OCI-LY1 (cell line): ENCODE measurements around the gene CT47B1.

Experiments used
- H2AFZ ChIP-seq: fragments of 200-600 bp; sonication (generic), shearing (Covaris generic); 2 replicates; pipeline ENCODE4 v1.6.0; 2014; ENCODE audit warnings: antibody characterized with exemption, mild to moderate bottlenecking, low read length
- H3F3A ChIP-seq: fragments of 200-600 bp; sonication (generic), shearing (Covaris generic); 2 replicates; pipeline ENCODE4 v1.6.0; 2014; ENCODE audit warnings: mild to moderate bottlenecking, antibody characterized with exemption, low read length, moderate library complexity; ENCODE audit not compliant: insufficient read depth
- H3K27ac ChIP-seq: fragments of 200-600 bp; sonication (generic); 2 replicates; pipeline ENCODE4 v1.5.1; 2014; ENCODE audit warnings: low read length, mixed run types, mild to moderate bottlenecking, low read depth; ENCODE audit not compliant: poor library complexity, severe bottlenecking
- H3K27me3 ChIP-seq: fragments of 200-600 bp; sonication (generic); 2 replicates; pipeline ENCODE4 v1.6.0; 2014; ENCODE audit warnings: antibody characterized with exemption, mild to moderate bottlenecking, low read length, moderate library complexity; ENCODE audit not compliant: insufficient read depth
- H3K36me3 ChIP-seq: fragments of 200-600 bp; sonication (generic); 2 replicates; pipeline ENCODE4 v1.6.1; 2014; ENCODE audit warnings: mild to moderate bottlenecking, antibody characterized with exemption, low read length, moderate library complexity, mixed read lengths; ENCODE audit not compliant: insufficient read depth
- H3K4me1 ChIP-seq: fragments of 200-600 bp; sonication (generic); 2 replicates; pipeline ENCODE4 v1.5.1; 2014; ENCODE audit warnings: mild to moderate bottlenecking, low read length, moderate library complexity; ENCODE audit not compliant: insufficient read depth, severe bottlenecking
- H3K4me2 ChIP-seq: fragments of 200-600 bp; sonication (generic), shearing (Covaris generic); 2 replicates; pipeline ENCODE4 v1.6.1; 2014; ENCODE audit warnings: low read length
- H3K4me3 ChIP-seq: fragments of 200-600 bp; sonication (generic); 2 replicates; pipeline ENCODE4 v1.5.1; 2014; ENCODE audit warnings: low read length, low read depth, mild to moderate bottlenecking, mixed read lengths; ENCODE audit not compliant: poor library complexity, severe bottlenecking
- H3K79me2 ChIP-seq: fragments of 200-600 bp; shearing (Covaris generic); 2 replicates; pipeline ENCODE4 v1.6.1; 2016; ENCODE audit warnings: mixed run types, low read length, mixed read lengths; ENCODE audit not compliant: insufficient read depth
- H3K9ac ChIP-seq: fragments of 200-600 bp; sonication (generic), shearing (Covaris generic); 2 replicates; pipeline ENCODE4 v1.6.1; 2014; ENCODE audit warnings: mild to moderate bottlenecking, low read length, mixed read lengths
- H3K9me2 ChIP-seq: fragments of 200-600 bp; sonication (generic), shearing (Covaris generic); 2 replicates; pipeline ENCODE4 v1.6.1; 2014; ENCODE audit warnings: low read depth, mild to moderate bottlenecking, low read length, mixed read lengths
- H3K9me3 ChIP-seq: fragments of 200-600 bp; shearing (Covaris generic); 2 replicates; pipeline ENCODE4 v1.6.1; 2014; ENCODE audit warnings: low read length, mixed read lengths
- H4K20me1 ChIP-seq: fragments of 200-600 bp; sonication (generic), shearing (Covaris generic); 2 replicates; pipeline ENCODE4 v1.6.0; 2016; ENCODE audit warnings: mild to moderate bottlenecking, low read length; ENCODE audit not compliant: insufficient read depth
- CTCF ChIP-seq: fragments of 200-600 bp; sonication (generic), shearing (Covaris generic); IDR thresholded peaks from 2 replicates; pipeline ENCODE4 v1.5.1; 2017; ENCODE audit warnings: mild to moderate bottlenecking, antibody characterized with exemption, low read length, moderate library complexity, mixed read lengths
- EZH2 ChIP-seq: fragments of 200-600 bp; sonication (generic), shearing (Covaris generic); IDR thresholded peaks from 2 replicates; pipeline ENCODE4 v1.8.0; 2017; ENCODE audit warnings: borderline replicate concordance, mixed run types, mild to moderate bottlenecking, antibody characterized with exemption, low read length, moderate library complexity, mixed read lengths

The CT47B1 gene

GRCh38 chrX:120823556-120823955 lies 52.1 kb downstream of the CT47B1 start:
- H4K20me1 ChIP-seq: no peaks in the 10 kb centered on the region
- TF ChIP-seq CTCF (no peak), EZH2 (no peak)
- H3K4me1 ChIP-seq: no peaks in the 10 kb centered on the region
- H3K9me2 ChIP-seq: no peaks in the 10 kb centered on the region
- H2AFZ ChIP-seq: no peak overlapping the region
- no peak overlapping the region for H3K9ac ChIP-seq
- no peak overlapping the region for H3K4me2 ChIP-seq
- no peaks in the 10 kb centered on the region for H3F3A ChIP-seq
- no peaks in the 10 kb centered on the region for H3K27me3 ChIP-seq
- no peak overlapping the region for H3K4me3 ChIP-seq
- H3K36me3 ChIP-seq: no peaks in the 10 kb centered on the region
- no peaks in the 10 kb centered on the region for H3K9me3 ChIP-seq
- H3K79me2 ChIP-seq: no peaks in the 10 kb centered on the region
- no peak overlapping the region for H3K27ac ChIP-seq
